IPS-20b (cell line): ENCODE measurements around the gene SLC24A1.
A peak's percentile ranks its signal among the peaks of the same experiment; 100 is the strongest.
"Not testable (repeated sequence)": the region's sequence is repeated elsewhere in the genome, so short reads cannot be mapped to it uniquely, and the experiment has no call there.

ENCODE experiments used
- H3K27ac ChIP-seq: one replicate; pipeline ENCODE4 v1.5.1; 2013; ENCODE audit warnings: low read length
- H3K27me3 ChIP-seq: 2 replicates; pipeline ENCODE4 v1.6.1; 2013; ENCODE audit warnings: mild to moderate bottlenecking, low read length, inconsistent platforms; ENCODE audit not compliant: insufficient read depth
- H3K36me3 ChIP-seq: 2 replicates; pipeline ENCODE4 v1.6.1; 2013; ENCODE audit warnings: low read depth, mild to moderate bottlenecking, inconsistent platforms, low read length, moderate library complexity; ENCODE audit not compliant: insufficient read depth
- H3K4me1 ChIP-seq: 2 replicates; pipeline ENCODE4 v1.6.1; 2013; ENCODE audit warnings: mild to moderate bottlenecking, control low read depth, inconsistent platforms, low read length, moderate library complexity; ENCODE audit not compliant: insufficient read depth
- H3K4me3 ChIP-seq: 2 replicates; pipeline ENCODE4 v1.5.1; 2013; ENCODE audit warnings: mild to moderate bottlenecking, low read length, inconsistent platforms
- H3K9ac ChIP-seq: 2 replicates; pipeline ENCODE4 v1.6.1; 2013; ENCODE audit warnings: low read depth, mild to moderate bottlenecking, inconsistent platforms, low read length, moderate library complexity
- H3K9me3 ChIP-seq: 2 replicates; pipeline ENCODE4 v1.6.1; 2013; ENCODE audit warnings: mild to moderate bottlenecking, low read depth, low read length, inconsistent platforms; ENCODE audit not compliant: insufficient read depth

SLC24A1 gene

DNA sequence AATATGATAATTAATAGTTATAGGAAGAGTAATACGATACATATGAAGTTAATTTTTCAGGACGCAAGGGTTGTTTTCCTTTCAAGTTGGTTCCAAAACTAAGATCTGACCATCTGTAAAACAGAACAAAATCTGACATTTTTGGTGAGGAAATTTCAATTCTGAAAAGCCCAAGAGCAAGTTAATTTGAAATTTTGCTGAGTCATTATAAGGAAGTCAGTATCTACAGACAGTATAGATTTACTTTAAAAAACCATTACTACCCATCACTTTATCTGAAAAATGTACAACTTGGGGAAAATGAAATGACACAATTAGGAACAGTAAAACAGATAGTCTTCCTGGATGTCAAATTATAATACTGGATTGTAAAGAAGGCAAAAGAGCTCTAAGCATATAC, 23.3 kb upstream of the SLC24A1 start:
- H3K27me3 ChIP-seq = no peaks in the 10 kb centered on the region
- H3K4me1 ChIP-seq = no peaks in the 10 kb centered on the region
- no peak overlapping the region for H3K4me3 ChIP-seq
- H3K9ac ChIP-seq = no peak overlapping the region
- H3K36me3 ChIP-seq = peaks cover 80% of the 10 kb centered on the region
- H3K27ac ChIP-seq = no peak overlapping the region
- no peaks in the 10 kb centered on the region for H3K9me3 ChIP-seq

DNA sequence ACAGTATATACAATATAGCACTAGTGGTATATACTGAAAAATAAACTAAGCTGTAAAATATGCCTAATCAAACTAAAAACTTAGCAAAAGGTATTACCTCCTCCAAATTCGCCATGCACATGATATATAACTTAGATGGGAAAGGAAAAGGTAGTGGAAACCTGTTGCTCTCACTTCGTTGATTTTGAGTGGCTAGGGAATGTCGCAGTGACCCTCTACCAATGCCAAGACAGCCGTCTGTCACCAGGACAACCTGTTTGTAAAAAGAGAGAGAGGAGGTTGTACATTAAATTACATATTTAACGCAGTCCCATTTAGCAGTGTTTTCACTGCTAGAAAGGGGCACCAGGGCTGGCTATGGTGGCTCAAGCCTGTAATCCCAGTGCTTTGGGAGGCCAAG, 22.1 kb upstream of the SLC24A1 start:
- no peak overlapping the region for H3K4me3 ChIP-seq
- peaks cover 82% of the 10 kb centered on the region for H3K36me3 ChIP-seq
- no peaks in the 10 kb centered on the region for H3K9me3 ChIP-seq
- H3K27ac ChIP-seq = no peak overlapping the region
- H3K27me3 ChIP-seq = no peaks in the 10 kb centered on the region
- H3K4me1 ChIP-seq = no peaks in the 10 kb centered on the region
- no peak overlapping the region for H3K9ac ChIP-seq

DNA sequence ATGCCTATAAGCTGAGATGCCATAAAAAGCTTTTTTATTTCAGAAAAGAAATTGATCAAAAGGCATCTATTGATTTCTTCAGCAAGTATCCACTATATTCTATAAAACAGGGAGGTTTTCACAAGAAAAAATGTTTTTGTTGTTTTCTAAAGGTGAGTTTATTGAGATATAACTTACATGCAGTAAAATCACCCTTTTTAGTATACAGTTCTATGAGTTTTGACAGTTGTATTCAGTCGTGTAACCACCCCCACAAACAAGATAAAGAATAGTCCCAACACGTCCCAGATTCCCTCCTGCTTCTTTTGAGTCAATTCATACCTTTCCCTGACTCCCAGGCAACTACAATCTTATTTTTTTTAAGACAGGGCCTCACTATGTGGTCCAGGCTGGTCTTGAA, 18.6 kb upstream of the SLC24A1 start:
- Histone ChIP-seq H3K9me3 (no peaks in the 10 kb centered on the region), H3K27ac (no peak overlapping the region), H3K27me3 (no peaks in the 10 kb centered on the region), H3K9ac (no peak overlapping the region), H3K4me3 (no peak overlapping the region), H3K4me1 (no peaks in the 10 kb centered on the region), H3K36me3 (peaks cover 72% of the 10 kb centered on the region)

DNA sequence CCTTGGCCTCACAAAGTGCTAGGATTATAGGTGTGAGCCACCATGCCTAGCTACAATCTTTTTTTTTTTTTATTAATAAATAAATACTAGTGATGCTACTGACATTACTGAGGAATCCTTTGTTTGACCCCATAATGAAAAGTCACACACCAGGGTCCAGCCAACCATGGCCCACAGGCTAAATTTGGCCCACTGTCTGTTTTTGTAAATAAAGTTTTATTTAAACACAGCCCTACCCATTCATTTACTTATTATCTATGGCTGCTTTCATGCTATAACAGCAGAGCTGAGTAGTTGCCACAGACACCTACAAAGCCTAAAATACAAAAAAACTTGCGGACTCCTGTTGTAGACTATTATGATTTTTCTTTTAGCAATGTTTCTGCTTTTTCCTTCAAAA, 18.2 kb upstream of the SLC24A1 start:
- Histone ChIP-seq H3K27me3 (no peaks in the 10 kb centered on the region), H3K9me3 (no peaks in the 10 kb centered on the region), H3K4me1 (no peaks in the 10 kb centered on the region), H3K9ac (no peak overlapping the region), H3K27ac (no peak overlapping the region), H3K36me3 (peaks cover 67% of the 10 kb centered on the region), H3K4me3 (no peak overlapping the region)

DNA sequence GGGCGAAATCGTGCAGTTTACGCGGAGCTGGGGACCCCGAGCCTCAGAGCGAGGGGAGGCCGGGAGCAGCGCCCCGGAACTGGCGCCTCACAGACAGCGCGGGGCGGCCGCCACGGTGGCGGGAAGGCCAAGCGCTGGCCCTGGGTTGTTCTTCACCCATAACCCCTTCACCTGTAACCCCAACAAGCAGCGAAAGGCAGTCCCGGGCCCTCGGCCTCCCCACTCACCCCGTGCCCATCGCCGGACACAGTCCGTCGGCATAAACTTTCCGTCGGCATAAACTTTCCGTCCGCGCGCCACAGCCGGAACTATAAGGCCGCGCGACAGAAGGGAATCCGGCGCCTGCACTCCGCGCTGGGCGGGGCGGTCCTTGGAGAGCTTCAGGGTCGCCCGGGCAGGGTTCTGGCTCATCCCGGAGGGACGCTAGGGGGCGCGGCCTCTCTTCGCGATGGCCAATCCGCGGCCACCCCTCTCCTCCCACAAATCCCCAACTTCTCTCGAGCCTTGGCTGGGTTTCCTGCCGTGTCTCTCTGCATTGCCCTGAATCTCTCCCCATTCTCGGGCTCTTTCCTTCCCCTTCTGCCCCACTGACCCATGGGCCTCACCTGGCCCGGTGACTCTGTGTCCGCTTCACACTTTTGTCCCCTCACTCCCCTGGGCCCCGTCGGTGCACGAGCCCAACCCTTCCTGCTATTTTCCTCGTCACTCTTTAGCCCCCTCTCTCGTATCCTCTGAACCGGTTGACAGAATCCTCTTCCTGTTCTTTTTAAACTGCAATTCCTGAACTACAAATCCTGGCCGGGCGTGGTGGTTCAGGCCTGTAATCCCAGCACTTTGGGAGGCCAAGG, 10.6 kb upstream of the SLC24A1 start, which contains the start of gene INTS14:
Gene INTS14 (minus strand): TSS at position 261 of the 848 bp plus-strand sequence. CDS start 3,751 bp downstream, outside the sequence.
- H3K4me3 ChIP-seq = peak within 1 kb of the TSS; percentile 91
- no peaks in the 10 kb centered on the region for H3K9me3 ChIP-seq
- H3K27me3 ChIP-seq = no peaks in the 10 kb centered on the region
- H3K4me1 ChIP-seq = peaks cover 7% of the 10 kb centered on the region; the same call in 1 of the 2 replicates
- H3K36me3 ChIP-seq = 0 out of 2 replicates have a peak, but pooled peaks cover 10% of the 10 kb centered on the region
- peak within 1 kb of the TSS; percentile 94 for H3K9ac ChIP-seq
- H3K27ac ChIP-seq = peak within 1 kb of the TSS; percentile 73

DNA sequence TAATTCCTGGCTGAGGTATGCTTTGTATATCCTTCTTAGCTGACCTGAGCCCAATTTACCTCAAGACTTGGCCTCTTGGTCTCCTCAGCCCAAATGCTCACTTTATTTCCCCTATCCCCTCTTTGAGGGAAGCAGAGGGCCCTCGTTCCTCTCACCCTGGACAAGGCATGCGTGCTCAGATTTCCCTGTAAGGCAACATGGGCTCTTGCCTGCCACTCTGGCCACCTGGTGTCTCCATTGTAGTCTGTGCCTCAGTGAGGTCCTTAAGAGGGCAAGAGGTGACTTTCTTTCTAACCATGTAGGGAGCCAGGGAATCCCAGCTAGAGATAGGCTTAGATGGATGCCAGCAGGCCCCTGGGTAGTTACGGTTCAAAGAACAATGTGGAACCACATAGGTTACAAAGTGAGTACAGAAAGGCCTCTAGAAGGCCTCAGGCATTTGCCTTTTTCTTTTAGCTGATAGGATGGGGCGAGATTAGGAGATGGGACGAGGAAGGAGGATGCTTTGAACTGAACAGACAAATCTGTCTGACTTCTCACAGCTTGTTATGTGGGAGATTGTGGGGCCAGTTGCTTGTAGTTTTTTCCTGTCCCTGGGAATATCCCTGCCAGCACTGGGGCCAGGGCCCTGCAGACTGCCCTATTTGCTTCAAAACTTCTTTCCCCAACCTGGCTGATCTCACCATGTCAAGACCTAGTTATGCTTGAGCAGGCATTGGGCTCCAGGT, 9.7 kb upstream of the SLC24A1 start:
- H3K4me3 ChIP-seq = peak overlapping the region; percentile 91
- peak overlapping the region; percentile 73 for H3K27ac ChIP-seq
- 0 out of 2 replicates have a peak, but pooled peaks cover 5% of the 10 kb centered on the region for H3K36me3 ChIP-seq
- H3K9me3 ChIP-seq = no peaks in the 10 kb centered on the region
- H3K9ac ChIP-seq = peak overlapping the region; percentile 94
- H3K27me3 ChIP-seq = no peaks in the 10 kb centered on the region
- peaks cover 7% of the 10 kb centered on the region; the same call in 1 of the 2 replicates for H3K4me1 ChIP-seq

DNA sequence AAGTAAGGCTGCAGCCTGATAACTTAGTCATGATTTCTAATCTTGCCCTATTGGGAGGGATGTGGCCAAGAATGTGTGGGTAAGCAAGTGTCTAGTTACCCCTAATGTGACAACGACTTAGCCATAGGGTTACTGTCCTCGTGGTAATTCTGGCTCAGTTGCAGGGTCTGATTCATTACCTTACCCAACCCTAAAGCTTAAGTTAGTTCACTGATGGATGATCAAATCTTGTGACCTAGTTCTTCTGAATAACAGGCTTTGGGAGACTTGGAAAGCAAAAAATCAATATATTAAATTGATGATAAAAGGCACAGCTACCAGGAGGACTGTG, 9.2 kb upstream of the SLC24A1 start:
- H3K9ac ChIP-seq = peak overlapping the region; percentile 94; the same call in 1 of the 2 replicates
- no peaks in the 10 kb centered on the region for H3K9me3 ChIP-seq
- H3K4me1 ChIP-seq = peaks cover 7% of the 10 kb centered on the region; the same call in 1 of the 2 replicates
- no peak overlapping the region for H3K27ac ChIP-seq
- H3K27me3 ChIP-seq = no peaks in the 10 kb centered on the region
- no peaks in the 10 kb centered on the region for H3K36me3 ChIP-seq
- no peak overlapping the region for H3K4me3 ChIP-seq

DNA sequence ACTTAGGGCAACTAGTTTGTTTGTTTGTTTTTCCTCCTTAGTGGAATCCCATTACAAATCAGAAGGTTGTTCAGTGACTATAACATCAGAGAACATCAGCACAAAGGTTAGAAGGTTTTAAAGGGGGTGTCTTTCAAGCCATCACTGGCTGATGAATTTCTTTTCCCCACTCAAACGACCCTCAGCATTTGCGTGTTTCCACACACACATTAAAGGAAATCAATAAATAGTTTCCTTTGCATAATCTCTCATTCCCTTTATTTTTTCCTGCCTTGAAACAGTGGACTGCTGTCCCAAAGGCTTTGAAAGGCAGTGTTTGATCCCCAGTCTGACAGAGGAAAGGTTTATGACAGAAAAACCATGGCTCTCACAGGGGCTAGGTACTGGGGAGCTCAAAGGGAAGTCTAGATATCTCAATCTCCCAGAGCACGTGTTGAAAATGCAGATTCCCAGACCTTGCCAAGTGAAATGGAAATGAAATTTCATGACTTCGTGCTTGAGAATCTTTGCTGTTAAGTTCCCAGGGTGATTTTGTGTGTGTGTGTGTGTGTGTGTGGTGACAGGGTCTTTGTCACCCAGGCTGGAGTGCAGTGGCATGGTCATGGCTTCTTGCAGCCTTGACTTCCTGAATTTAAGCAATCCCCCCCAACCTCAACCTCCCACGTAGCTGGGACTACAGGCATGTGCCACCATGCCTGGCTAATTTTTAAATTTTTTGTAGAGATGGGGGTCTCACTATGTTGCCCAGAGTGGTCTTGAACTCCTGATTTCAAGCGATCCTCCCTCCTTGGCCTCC, 8.6 kb upstream of the SLC24A1 start:
- Histone ChIP-seq H3K9ac (no peak overlapping the region), H3K4me3 (no peak overlapping the region), H3K4me1 (peaks cover 7% of the 10 kb centered on the region; the same call in 1 of the 2 replicates), H3K27me3 (no peaks in the 10 kb centered on the region), H3K27ac (no peak overlapping the region), H3K36me3 (no peaks in the 10 kb centered on the region), H3K9me3 (no peaks in the 10 kb centered on the region)

DNA sequence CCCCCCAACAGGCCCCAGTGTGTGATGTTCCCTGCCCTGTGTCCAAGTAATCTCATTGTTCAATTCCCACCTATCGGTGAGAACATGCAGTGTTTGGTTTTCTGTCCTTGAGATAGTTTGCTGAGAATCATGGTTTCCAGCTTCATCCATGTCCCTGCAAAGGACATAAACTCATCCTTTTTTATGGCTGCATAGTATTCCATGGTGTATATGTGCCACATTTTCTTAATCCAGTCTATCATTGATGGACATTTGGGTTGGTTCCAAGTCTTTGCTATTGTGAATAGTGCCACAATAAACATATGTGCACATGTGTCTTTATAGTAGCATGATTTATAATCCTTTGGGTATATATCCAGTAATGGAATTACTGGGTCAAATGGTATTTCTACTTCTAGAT, 5.9 kb upstream of the SLC24A1 start:
- not testable (repeated sequence) for H3K36me3 ChIP-seq, H3K4me3 ChIP-seq, H3K27ac ChIP-seq, H3K9ac ChIP-seq, H3K9me3 ChIP-seq, H3K27me3 ChIP-seq
- H3K4me1 ChIP-seq = peaks cover 20% of the 10 kb centered on the region

DNA sequence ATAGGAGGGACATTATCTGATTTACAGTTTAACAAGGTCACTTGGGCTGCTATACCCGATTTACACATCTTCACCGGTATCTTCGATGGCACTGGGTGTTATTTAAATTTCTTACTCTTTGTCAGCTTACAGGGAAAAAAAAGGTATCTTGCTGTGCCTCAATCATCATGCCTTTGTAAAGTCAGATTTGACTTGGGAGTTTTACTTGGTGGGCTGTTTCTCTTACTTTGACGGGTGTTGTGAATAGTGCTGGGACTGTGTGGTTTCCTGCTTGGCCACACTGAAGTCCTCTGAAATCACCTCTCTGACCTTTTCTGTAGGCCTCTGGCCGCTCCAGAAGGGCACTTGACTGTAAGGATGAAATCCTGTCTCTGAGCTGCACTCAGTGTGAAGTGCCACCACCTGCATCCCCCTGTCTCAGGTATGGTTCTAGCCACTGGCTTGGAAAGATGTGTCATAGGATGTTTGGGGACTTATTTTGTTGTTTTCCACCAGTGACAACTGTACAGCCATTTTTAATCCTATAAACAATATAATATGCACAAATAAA, 3.1 kb upstream of the SLC24A1 start:
- no peak overlapping the region for H3K9ac ChIP-seq
- peak overlapping the region; percentile 34 for H3K4me3 ChIP-seq
- no peak overlapping the region for H3K27ac ChIP-seq
- no peaks in the 10 kb centered on the region for H3K9me3 ChIP-seq
- peaks cover 13% of the 10 kb centered on the region for H3K4me1 ChIP-seq
- H3K27me3 ChIP-seq = no peaks in the 10 kb centered on the region
- no peaks in the 10 kb centered on the region for H3K36me3 ChIP-seq

DNA sequence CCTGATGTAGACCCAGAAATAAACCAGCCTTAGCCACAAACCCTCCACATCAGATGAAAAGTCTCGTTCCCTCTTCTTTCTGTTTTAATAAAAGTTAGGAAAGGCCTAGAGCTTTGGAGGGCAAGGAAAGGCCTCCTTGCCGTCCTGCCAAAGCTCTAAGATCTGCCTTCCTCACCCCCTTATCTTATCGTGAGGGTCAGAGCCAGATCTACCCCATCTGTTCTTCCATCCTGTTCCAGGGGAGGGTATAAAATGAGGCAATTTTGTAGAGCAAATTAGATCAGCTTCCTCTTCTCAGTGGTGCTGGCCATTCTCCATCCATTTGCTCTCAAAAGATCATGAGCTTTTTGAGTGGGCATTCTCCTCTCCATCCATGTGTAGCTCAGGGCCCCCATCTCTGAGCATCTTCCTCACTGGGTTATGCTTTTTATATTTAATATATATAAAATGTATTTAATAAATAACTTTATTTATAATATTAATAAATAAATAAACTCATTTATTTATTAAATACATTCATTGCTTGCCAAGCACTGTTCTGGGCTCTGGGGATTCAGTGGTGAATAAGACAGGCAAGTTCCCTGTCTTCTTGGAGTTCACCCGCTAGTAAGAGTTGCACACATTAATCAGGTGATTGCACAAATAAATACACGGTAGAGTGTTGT, 2.0 kb upstream of the SLC24A1 start:
- Histone ChIP-seq H3K4me3 (no peak overlapping the region), H3K9me3 (no peaks in the 10 kb centered on the region), H3K36me3 (no peaks in the 10 kb centered on the region), H3K27me3 (no peaks in the 10 kb centered on the region), H3K27ac (no peak overlapping the region), H3K9ac (no peak overlapping the region), H3K4me1 (peaks cover 13% of the 10 kb centered on the region)
